Astrocyte of the spinal cord (primary cell): ENCODE results near the gene TMEM213.

Experiments
- DNase-seq: peaks from one replicate; pipeline ENCODE4 v3.0.0; 2011; ENCODE audit warnings: low read depth, low spot score
- H3K4me3 ChIP-seq: 2 replicates; pipeline ENCODE4 v1.5.1; 2011; ENCODE audit warnings: low read depth, mild to moderate bottlenecking, low read length, moderate library complexity
- CTCF ChIP-seq: IDR thresholded peaks from 2 replicates; pipeline ENCODE4 v1.5.1; 2012; ENCODE audit warnings: low read depth, mild to moderate bottlenecking, low read length, inconsistent platforms
- in situ Hi-C: cut with HindIII; loops from 2 replicates; pipeline ENCODE4 v1.10.0; 2017; ENCODE audit warnings: low sequenced_read_pairs

Gene TMEM213

DNA sequence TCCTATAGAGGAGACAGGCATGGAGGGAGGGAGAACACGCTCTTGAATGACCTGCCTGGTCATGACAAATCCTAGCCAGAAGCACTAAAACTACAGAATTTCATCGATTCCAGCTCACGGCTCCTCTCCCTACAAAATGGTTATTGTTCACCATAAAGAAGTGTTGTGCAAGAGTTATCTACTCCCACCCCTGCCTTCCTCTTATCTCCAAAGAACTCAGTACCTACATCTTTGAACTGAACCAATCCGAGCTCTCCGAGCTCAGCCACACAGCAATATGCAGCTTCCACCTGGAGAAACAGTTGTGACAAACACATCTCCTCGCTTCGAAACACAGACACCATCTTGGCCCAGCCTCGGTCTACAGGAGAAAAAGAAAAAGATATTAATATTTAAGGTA, 26.9 kb upstream of the TMEM213 start:
- no peak overlapping the region for H3K4me3 ChIP-seq
- in situ Hi-C loops: no loop called here
- DNase-seq: no peak
- no peak for TF ChIP-seq CTCF

DNA sequence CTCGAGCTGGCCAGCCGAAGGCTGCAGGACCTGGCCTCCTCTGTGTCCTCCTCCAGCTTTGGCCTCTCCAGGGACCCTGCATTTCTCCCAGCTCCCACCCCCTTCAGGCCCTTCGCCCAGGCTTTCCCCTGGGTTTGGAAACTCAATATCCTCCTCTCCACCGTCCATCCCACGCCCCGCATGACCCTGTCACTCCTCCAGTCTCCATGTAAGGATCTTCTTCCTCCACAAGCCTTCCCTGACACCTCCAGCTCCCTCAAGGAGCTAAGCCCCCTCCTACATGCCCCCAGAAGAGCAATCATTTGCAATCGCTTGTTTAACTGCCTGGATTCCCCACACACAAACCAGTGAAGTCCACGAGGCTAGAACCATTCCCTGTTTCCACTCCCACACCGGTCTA, 24.6 kb upstream of the TMEM213 start:
- no peak for TF ChIP-seq CTCF
- DNase-seq: no peak
- H3K4me3 ChIP-seq: no peak overlapping the region
- in situ Hi-C loops: no loop called here

- in situ Hi-C loops: no loop called here
- H3K4me3 ChIP-seq: no peak overlapping the region
- TF ChIP-seq CTCF: no peak
- no peak for DNase-seq
Observed at GRCh38 chr7:138773817-138774216, 24.0 kb upstream of the TMEM213 start.

DNA sequence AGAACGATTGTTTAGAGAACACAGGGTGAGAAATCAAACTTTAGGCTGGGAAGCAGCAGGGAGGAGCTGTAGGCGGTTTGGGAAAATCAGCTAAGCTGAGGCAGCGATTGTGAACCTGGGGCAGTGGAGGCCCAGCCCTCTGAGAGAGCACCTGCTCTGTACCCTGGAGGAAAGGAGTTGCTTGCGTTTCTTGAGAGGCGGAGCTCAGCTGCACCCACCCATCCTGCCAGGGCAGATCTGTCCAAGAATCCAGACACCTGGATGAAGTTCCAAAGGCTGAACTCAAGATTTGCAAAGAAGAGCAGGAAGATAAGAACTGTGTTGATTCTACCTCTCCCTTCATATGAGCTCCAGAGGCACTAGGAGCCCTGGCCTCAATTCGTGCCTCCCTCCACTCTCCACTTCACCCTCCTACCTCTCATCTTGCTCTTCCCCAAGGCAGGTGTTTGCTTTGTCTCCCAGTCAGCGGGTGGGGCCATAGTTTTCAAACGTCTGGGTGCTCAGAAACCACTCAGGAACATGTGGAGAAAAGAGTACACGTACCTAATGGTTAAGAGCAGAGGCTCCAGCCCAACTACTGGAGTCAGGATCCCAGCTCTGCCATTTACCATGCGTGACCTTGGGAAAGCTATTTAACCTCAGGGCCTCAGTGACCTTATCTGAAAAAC, 21.5 kb upstream of the TMEM213 start:
- in situ Hi-C loops: no loop called here

DNA sequence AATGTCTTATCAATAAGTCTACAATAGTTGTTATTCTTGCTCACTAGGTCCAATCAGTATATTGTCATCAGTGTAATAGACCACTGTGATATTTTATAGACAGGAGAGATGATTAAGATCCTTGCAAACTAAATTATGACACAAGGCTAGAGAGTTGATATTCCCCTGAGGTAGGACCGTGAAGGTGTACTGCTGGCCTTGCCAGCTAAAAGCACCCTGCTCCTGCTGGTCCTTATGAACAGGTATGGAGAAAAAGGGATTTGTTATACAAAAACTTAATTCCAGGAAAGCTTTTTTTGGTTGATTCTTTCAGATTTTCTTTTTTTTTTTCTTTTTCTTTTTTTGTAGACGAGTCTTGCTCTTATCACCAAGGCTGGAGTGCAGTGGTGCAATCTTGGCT, 16.8 kb upstream of the TMEM213 start:
- no peak for DNase-seq
- in situ Hi-C loops: no loop called here
- no peak for TF ChIP-seq CTCF

More for the DNA sequence above, 21.5 kb upstream of the TMEM213 start:
- no peak for DNase-seq
- H3K4me3 ChIP-seq: no peak overlapping the region
- TF ChIP-seq CTCF: no peak

GRCh38 chr7:138784692-138785091, 13.1 kb upstream of the TMEM213 start:
- no peak for TF ChIP-seq CTCF
- in situ Hi-C loops: no loop called here
- no peak for DNase-seq
- H3K4me3 ChIP-seq: no peak overlapping the region

More for the DNA sequence above, 16.8 kb upstream of the TMEM213 start:
- no peak overlapping the region for H3K4me3 ChIP-seq
